HepG2 (cell line): ENCODE measurements around the gene NPTXR.

Source experiments
- CTCF ChIP-seq: sonication (generic); formaldehyde crosslinking; IDR thresholded peaks from 2 replicates; pipeline ENCODE4 v1.5.0; 2020; ENCODE audit warnings: mild to moderate bottlenecking, missing genetic modification reagents, moderate library complexity
- EZH2 ChIP-seq: conservative IDR thresholded peaks from 2 replicates; pipeline ENCODE4 v1.6.1; 2012; ENCODE audit warnings: mild to moderate bottlenecking, low read depth, low read length, moderate library complexity
- JUN ChIP-seq: sonication (generic); formaldehyde crosslinking; IDR thresholded peaks from 2 replicates; pipeline ENCODE4 v1.4.0; 2020; ENCODE audit warnings: mild to moderate bottlenecking, missing genetic modification reagents
- TRIM22 ChIP-seq: fragments of 450-650 bp; IDR thresholded peaks from 2 replicates; pipeline ENCODE4 v1.6.1; 2017

- TF ChIP-seq EZH2 (no peak), TRIM22 (no peak), JUN (CRISPR knock-in tag) (no peak), CTCF (CRISPR knock-in tag) (no peak)
These were observed 631 bp upstream of the NPTXR start for GRCh38 chr22:38844315-38845003.
